ENCODE measurements around the gene TUBD1. TPM values are rescaled to one million over a fixed set of nuclear protein-coding genes. Genes with fewer than 3 reads are reported as not detected.

Gene TUBD1
- total and polyA plus RNA-seq, 2 of the 13 experiments (the other 11 are each of a cell fraction or from before 2014, with no cell fraction given): 18.2 to 25.9 TPM

DNA sequence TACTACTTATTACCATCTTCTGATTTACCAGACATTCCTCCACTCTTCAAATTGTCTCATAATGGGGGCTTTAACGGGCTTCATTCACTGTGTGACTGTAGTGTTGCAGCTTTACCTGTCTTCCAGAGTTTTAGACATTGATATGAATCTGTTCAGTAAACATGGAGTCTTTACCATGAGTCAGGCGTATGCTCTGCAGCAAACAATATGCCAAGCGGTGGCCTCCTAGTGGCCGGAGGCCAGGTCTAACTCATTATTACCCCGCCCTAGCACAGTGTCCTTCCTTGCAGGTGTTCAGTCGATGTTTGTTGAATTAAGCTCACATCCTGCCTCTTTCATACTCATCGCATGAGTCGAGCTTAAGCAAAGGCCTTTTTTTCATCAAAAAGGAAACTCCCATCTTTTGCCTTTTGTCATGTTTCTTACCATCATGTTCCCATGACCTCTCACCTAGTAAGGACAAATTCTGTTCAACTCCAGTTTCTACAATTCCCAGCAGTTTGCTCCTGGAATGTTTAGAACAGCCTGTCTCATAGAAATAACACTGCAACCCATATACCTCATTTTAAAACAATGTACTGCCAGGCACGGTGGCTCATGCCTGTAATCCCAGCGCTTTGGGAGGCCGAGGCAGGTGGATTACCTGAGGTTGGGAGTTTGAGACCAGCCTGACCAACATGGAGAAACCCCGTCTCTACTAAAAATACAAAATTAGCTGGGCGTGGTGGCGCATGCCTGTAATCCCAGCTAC lies 39.4 kb downstream of the TUBD1 start (continued):
- TF ChIP-seq ZNF569 (CRISPR knock-in tag; IDR thresholded peaks at IDR 0.05; ENCODE audit: borderline replicate concordance) (no peak), ZNF331 (CRISPR knock-in tag; IDR thresholded peaks at IDR 0.05) (peak; percentile 96), RCOR2 (CRISPR knock-in tag; IDR thresholded peaks at IDR 0.05) (peak; percentile 93), NR3C1 (CRISPR knock-in tag; IDR thresholded peaks at IDR 0.05) (no peak), ZNF563 (CRISPR knock-in tag; IDR thresholded peaks at IDR 0.05) (peak; percentile 52; the same call in 1 of the 2 replicates), ZNF790 (CRISPR knock-in tag; IDR thresholded peaks at IDR 0.05; ENCODE audit: borderline replicate concordance) (no peak), FOXA3 (CRISPR knock-in tag; IDR thresholded peaks at IDR 0.05) (peak; percentile 99), ZNF589 (CRISPR knock-in tag; conservative IDR thresholded peaks at IDR 0.05) (no peak; the same call in 1 of the 2 replicates)
- TF ChIP-seq, protein P1, sequence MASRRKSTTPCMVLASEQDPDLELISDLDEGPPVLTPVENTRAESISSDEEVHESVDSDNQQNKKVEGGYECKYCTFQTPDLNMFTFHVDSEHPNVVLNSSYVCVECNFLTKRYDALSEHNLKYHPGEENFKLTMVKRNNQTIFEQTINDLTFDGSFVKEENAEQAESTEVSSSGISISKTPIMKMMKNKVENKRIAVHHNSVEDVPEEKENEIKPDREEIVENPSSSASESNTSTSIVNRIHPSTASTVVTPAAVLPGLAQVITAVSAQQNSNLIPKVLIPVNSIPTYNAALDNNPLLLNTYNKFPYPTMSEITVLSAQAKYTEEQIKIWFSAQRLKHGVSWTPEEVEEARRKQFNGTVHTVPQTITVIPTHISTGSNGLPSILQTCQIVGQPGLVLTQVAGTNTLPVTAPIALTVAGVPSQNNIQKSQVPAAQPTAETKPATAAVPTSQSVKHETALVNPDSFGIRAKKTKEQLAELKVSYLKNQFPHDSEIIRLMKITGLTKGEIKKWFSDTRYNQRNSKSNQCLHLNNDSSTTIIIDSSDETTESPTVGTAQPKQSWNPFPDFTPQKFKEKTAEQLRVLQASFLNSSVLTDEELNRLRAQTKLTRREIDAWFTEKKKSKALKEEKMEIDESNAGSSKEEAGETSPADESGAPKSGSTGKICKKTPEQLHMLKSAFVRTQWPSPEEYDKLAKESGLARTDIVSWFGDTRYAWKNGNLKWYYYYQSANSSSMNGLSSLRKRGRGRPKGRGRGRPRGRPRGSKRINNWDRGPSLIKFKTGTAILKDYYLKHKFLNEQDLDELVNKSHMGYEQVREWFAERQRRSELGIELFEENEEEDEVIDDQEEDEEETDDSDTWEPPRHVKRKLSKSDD (CRISPR knock-in tag; IDR thresholded peaks at IDR 0.05; ENCODE audit: low read depth): peak; percentile 89
- TF ChIP-seq, protein P2, sequence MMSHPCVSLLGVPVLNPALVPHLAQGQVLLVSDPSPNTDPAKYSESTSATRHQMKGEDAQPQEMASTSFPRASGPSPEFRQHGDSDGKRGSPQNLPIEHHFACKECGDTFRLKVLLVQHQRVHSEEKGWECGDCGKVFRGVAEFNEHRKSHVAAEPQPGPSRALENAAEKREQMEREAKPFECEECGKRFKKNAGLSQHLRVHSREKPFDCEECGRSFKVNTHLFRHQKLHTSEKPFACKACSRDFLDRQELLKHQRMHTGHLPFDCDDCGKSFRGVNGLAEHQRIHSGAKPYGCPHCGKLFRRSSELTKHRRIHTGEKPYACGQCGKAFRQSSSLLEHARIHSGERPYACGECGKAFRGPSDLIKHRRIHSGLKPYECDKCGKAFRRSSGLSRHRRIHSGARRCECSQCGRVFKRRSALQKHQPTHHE (CRISPR knock-in tag; IDR thresholded peaks at IDR 0.05; ENCODE audit: borderline replicate concordance): peak; percentile 60; the same call in 1 of the 2 replicates
- TF ChIP-seq, protein P3, sequence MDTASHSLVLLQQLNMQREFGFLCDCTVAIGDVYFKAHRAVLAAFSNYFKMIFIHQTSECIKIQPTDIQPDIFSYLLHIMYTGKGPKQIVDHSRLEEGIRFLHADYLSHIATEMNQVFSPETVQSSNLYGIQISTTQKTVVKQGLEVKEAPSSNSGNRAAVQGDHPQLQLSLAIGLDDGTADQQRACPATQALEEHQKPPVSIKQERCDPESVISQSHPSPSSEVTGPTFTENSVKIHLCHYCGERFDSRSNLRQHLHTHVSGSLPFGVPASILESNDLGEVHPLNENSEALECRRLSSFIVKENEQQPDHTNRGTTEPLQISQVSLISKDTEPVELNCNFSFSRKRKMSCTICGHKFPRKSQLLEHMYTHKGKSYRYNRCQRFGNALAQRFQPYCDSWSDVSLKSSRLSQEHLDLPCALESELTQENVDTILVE (CRISPR knock-in tag; IDR thresholded peaks at IDR 0.05): peak; percentile 94
- TF ChIP-seq, protein P4, sequence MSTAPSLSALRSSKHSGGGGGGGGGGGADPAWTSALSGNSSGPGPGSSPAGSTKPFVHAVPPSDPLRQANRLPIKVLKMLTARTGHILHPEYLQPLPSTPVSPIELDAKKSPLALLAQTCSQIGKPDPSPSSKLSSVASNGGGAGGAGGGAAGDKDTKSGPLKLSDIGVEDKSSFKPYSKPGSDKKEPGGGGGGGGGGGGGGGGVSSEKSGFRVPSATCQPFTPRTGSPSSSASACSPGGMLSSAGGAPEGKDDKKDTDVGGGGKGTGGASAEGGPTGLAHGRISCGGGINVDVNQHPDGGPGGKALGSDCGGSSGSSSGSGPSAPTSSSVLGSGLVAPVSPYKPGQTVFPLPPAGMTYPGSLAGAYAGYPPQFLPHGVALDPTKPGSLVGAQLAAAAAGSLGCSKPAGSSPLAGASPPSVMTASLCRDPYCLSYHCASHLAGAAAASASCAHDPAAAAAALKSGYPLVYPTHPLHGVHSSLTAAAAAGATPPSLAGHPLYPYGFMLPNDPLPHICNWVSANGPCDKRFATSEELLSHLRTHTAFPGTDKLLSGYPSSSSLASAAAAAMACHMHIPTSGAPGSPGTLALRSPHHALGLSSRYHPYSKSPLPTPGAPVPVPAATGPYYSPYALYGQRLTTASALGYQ (CRISPR knock-in tag; IDR thresholded peaks at IDR 0.05): peak; percentile 71; the same call in 1 of the 2 replicates
- TF ChIP-seq, protein P5, sequence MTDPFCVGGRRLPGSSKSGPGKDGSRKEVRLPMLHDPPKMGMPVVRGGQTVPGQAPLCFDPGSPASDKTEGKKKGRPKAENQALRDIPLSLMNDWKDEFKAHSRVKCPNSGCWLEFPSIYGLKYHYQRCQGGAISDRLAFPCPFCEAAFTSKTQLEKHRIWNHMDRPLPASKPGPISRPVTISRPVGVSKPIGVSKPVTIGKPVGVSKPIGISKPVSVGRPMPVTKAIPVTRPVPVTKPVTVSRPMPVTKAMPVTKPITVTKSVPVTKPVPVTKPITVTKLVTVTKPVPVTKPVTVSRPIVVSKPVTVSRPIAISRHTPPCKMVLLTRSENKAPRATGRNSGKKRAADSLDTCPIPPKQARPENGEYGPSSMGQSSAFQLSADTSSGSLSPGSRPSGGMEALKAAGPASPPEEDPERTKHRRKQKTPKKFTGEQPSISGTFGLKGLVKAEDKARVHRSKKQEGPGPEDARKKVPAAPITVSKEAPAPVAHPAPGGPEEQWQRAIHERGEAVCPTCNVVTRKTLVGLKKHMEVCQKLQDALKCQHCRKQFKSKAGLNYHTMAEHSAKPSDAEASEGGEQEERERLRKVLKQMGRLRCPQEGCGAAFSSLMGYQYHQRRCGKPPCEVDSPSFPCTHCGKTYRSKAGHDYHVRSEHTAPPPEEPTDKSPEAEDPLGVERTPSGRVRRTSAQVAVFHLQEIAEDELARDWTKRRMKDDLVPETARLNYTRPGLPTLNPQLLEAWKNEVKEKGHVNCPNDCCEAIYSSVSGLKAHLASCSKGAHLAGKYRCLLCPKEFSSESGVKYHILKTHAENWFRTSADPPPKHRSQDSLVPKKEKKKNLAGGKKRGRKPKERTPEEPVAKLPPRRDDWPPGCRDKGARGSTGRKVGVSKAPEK (CRISPR knock-in tag; IDR thresholded peaks at IDR 0.05; ENCODE audit: borderline replicate concordance): 0 out of 2 replicates have a peak, but pooled peaks have one; percentile 28
- TF ChIP-seq, protein P6, sequence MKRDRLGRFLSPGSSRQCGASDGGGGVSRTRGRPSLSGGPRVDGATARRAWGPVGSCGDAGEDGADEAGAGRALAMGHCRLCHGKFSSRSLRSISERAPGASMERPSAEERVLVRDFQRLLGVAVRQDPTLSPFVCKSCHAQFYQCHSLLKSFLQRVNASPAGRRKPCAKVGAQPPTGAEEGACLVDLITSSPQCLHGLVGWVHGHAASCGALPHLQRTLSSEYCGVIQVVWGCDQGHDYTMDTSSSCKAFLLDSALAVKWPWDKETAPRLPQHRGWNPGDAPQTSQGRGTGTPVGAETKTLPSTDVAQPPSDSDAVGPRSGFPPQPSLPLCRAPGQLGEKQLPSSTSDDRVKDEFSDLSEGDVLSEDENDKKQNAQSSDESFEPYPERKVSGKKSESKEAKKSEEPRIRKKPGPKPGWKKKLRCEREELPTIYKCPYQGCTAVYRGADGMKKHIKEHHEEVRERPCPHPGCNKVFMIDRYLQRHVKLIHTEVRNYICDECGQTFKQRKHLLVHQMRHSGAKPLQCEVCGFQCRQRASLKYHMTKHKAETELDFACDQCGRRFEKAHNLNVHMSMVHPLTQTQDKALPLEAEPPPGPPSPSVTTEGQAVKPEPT (CRISPR knock-in tag; IDR thresholded peaks at IDR 0.05; ENCODE audit: low read depth): 0 out of 2 replicates have a peak, but pooled peaks have one; percentile 54
